T follicular helper cell (primary cell): ENCODE results near the gene SDHA.
A peak's percentile ranks its signal among the peaks of the same experiment; 100 is the strongest.
"Not testable (repeated sequence)": the region's sequence is repeated elsewhere in the genome, so short reads cannot be mapped to it uniquely, and the experiment has no call there.

Experiments
- DNase-seq: peaks from one replicate; pipeline ENCODE4 v3.0.0-alpha.2; 2020; ENCODE audit warnings: low read depth

The SDHA gene

GRCh38 chr5:186091-187041 lies 31.8 kb upstream of the SDHA start:
- no peak for DNase-seq

- DNase-seq, result no peak
Measured at GRCh38 chr5:187042-187431, 31.1 kb upstream of the SDHA start.

- no peak for DNase-seq
Measured at GRCh38 chr5:187617-188451, 30.3 kb upstream of the SDHA start.

- DNase-seq, result peak; percentile 79
Measured at GRCh38 chr5:188488-189481, 29.3 kb upstream of the SDHA start.

- no peak for DNase-seq
Measured at GRCh38 chr5:189486-189885, 28.6 kb upstream of the SDHA start.

- no peak for DNase-seq
Measured at GRCh38 chr5:189976-190365, 28.1 kb upstream of the SDHA start.

- no peak for DNase-seq
Measured at GRCh38 chr5:190366-191035, 27.6 kb upstream of the SDHA start.

- DNase-seq, result no peak
Measured at GRCh38 chr5:191036-191948, 26.8 kb upstream of the SDHA start, which contains the start of gene LRRC14B. TSS of gene LRRC14B (plus strand) at chr5:191495. CDS start at chr5:191539, 44 bp downstream.

GRCh38 chr5:191949-192690 lies 26.0 kb upstream of the SDHA start:
- DNase-seq, result no peak

GRCh38 chr5:192691-192969 lies 25.5 kb upstream of the SDHA start:
- no peak for DNase-seq

GRCh38 chr5:192970-193831 lies 24.9 kb upstream of the SDHA start:
- no peak for DNase-seq

- no peak for DNase-seq
Measured at GRCh38 chr5:194102-194501, 24.0 kb upstream of the SDHA start.

- DNase-seq, result no peak
Measured at GRCh38 chr5:194603-195209, 23.4 kb upstream of the SDHA start.

- DNase-seq, result no peak
Measured at GRCh38 chr5:195401-196160, 22.5 kb upstream of the SDHA start.

GRCh38 chr5:196350-196749 lies 21.8 kb upstream of the SDHA start:
- DNase-seq, result no peak

GRCh38 chr5:197031-197430 lies 21.1 kb upstream of the SDHA start:
- not testable (repeated sequence) for DNase-seq

- no peak for DNase-seq
Measured at GRCh38 chr5:197892-198489, 20.1 kb upstream of the SDHA start.
